Thoracic aorta (tissue), 2 donors: Measurements from ENCODE around the gene TMEM181. TPM values are rescaled to one million over a fixed set of nuclear protein-coding genes. Genes with fewer than 3 reads are reported as not detected.

Source experiments
- ATAC-seq: fragments of 150-250 bp; one replicate; pipeline ENCODE4 v1.8.0; 2017; ENCODE audit warnings: low read depth; ENCODE audit not compliant: insufficient number of reproducible peaks, low FRiP score
- DNase-seq: peaks from one replicate; pipeline ENCODE4 v3.0.0-alpha.2; 2020; ENCODE audit warnings: low spot score
- H3K27ac ChIP-seq, 2 donors: fragments of 200-600 bp; sonication (generic); 1 replicate in 1 of 2; 2 replicates in 1 of 2; pipeline ENCODE4 v1.5.1; 2016; ENCODE audit warnings: mild to moderate bottlenecking in 2 of 2, moderate library complexity in 2 of 2
- H3K27me3 ChIP-seq: fragments of 200-600 bp; sonication (generic); replicated peaks from 2 replicates; pipeline ENCODE4 v1.6.0; 2016; ENCODE audit warnings: mild to moderate bottlenecking; ENCODE audit not compliant: insufficient read depth
- H3K36me3 ChIP-seq: fragments of 200-600 bp; sonication (generic); one replicate; pipeline ENCODE4 v1.5.1; 2016
- H3K4me1 ChIP-seq, 2 donors: fragments of 200-600 bp; sonication (generic); 1 replicate in 1 of 2; 2 replicates in 1 of 2; pipeline versions ENCODE4 v1.5.1 to v1.6.0; 2016; ENCODE audit warnings: low read depth in 2 of 2, mild to moderate bottlenecking in 1 of 2; ENCODE audit not compliant: control insufficient read depth in 1 of 2
- H3K4me3 ChIP-seq: fragments of 200-600 bp; sonication (generic); 2 replicates; pipeline ENCODE4 v1.5.1; 2016; ENCODE audit warnings: mild to moderate bottlenecking
- H3K9me3 ChIP-seq: fragments of 200-600 bp; sonication (generic); 2 replicates; pipeline ENCODE4 v1.5.1; 2016
- total RNA-seq, 2 donors: library from RNA; depleted of rRNA; stranded (reverse); fragments of >200 nt; gene quantifications; one replicate each; pipeline versions ENCODE4 v1.1.0 to v1.2.3, GENCODE V29; 2016
- TF ChIP-seq, protein P1 (sequence below): fragments of 200-600 bp; sonication (generic); IDR thresholded peaks from one replicate; pipeline ENCODE4 v1.5.1; 2019; ENCODE audit warnings: antibody characterized with exemption

TMEM181 gene
- total RNA-seq, 2 donors from 2014 or later = 21.4 to 26.3 TPM

DNA sequence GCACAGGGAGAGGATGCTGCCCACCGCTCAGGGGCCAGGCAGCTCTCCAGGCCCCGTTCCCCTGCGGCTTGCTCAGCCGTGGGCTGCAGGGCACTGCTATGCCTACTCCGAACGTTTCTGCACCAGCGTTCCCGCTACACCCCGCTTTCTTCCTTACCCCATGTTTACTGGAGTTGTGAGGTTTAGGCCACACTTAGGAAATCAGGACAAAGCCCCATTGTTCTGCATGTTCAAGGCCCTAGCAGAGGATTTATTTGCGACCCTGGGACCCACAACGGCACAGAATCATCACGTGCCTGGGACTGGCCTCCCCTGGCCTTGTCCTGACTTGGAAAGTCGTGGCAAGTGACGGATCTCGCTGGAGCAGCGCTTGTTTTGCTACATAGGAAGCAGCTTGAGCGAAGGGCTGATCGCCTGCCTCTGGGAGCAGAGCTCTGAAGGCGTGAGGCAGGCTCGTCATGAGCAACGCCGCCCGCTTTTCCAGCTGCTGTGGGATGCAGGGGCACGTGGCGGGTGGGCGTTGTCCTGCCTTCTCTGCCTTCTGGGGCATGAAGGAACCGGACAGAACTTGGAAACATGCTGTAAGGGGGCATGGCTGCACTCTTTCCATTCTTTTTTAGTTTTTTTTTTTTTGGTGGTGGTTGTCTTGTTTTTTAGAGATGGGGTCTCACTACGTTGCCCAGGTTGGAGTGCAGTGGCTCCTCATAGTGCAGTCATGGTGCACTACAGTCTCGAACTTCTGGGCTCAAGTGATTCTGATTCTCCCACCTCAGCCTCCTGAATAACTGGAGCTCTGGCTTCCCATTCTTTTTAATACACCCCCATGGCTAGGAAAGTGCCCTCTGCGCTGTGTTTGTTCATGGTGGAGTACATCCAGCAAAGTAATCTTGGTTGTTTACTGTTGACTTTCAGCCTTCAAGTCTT, 14.6 kb upstream of the TMEM181 start:
- H3K27ac ChIP-seq = no peak overlapping the region
- ATAC-seq = no peak

GRCh38 chr6:158548418-158549161, 11.3 kb upstream of the TMEM181 start:
- DNase-seq (no peak), ATAC-seq (no peak)
- Histone ChIP-seq H3K4me1 (no peaks in the 10 kb centered on the region), H3K27me3 (no peaks in the 10 kb centered on the region), H3K36me3 (no peaks in the 10 kb centered on the region), H3K9me3 (no peaks in the 10 kb centered on the region), H3K4me3 (no peak overlapping the region), H3K27ac (no peak overlapping the region)
- TF ChIP-seq, protein P1, sequence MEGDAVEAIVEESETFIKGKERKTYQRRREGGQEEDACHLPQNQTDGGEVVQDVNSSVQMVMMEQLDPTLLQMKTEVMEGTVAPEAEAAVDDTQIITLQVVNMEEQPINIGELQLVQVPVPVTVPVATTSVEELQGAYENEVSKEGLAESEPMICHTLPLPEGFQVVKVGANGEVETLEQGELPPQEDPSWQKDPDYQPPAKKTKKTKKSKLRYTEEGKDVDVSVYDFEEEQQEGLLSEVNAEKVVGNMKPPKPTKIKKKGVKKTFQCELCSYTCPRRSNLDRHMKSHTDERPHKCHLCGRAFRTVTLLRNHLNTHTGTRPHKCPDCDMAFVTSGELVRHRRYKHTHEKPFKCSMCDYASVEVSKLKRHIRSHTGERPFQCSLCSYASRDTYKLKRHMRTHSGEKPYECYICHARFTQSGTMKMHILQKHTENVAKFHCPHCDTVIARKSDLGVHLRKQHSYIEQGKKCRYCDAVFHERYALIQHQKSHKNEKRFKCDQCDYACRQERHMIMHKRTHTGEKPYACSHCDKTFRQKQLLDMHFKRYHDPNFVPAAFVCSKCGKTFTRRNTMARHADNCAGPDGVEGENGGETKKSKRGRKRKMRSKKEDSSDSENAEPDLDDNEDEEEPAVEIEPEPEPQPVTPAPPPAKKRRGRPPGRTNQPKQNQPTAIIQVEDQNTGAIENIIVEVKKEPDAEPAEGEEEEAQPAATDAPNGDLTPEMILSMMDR = no peak

More for the DNA sequence above, 14.6 kb upstream of the TMEM181 start:
- no peaks in the 10 kb centered on the region for H3K27me3 ChIP-seq
- no peak for DNase-seq
- no peaks in the 10 kb centered on the region for H3K9me3 ChIP-seq
- H3K36me3 ChIP-seq = no peaks in the 10 kb centered on the region
- TF ChIP-seq, protein P1 = no peak
- H3K4me3 ChIP-seq = no peak overlapping the region
- no peaks in the 10 kb centered on the region for H3K4me1 ChIP-seq

GRCh38 chr6:158552055-158552795, 7.7 kb upstream of the TMEM181 start:
- H3K36me3 ChIP-seq = no peaks in the 10 kb centered on the region
- ATAC-seq (no peak), DNase-seq (no peak)
- TF ChIP-seq, protein P1 = no peak
- H3K4me1 ChIP-seq = no peaks in the 10 kb centered on the region
- no peak overlapping the region for H3K27ac ChIP-seq
- no peak overlapping the region for H3K4me3 ChIP-seq
- H3K9me3 ChIP-seq = no peaks in the 10 kb centered on the region
- no peaks in the 10 kb centered on the region for H3K27me3 ChIP-seq

- Histone ChIP-seq H3K27ac (no peak overlapping the region), H3K36me3 (no peaks in the 10 kb centered on the region), H3K4me1 (no peaks in the 10 kb centered on the region), H3K27me3 (no peaks in the 10 kb centered on the region), H3K4me3 (no peak overlapping the region), H3K9me3 (no peaks in the 10 kb centered on the region)
- TF ChIP-seq, protein P1 = no peak
- ATAC-seq = no peak
- no peak for DNase-seq
These were observed 7.1 kb upstream of the TMEM181 start for GRCh38 chr6:158552796-158553138.
